ENCODE results near the gene TRERF1. TPM values are rescaled to one million over a fixed set of nuclear protein-coding genes. Genes with fewer than 3 reads are reported as not detected.

The TRERF1 gene
- total and polyA plus RNA-seq, 7 donors = 0.21 to 0.99 (median 0.44) TPM

- ATAC-seq = no peak
- DNase-seq = no peak
- H3K4me1 ChIP-seq = no peaks in the 10 kb centered on the region
- no peaks in the 10 kb centered on the region for H3K27me3 ChIP-seq (ENCODE audit: insufficient read depth in 3 of 3, low read length in 2 of 3)
- intact Hi-C loops (cut with DNase I) = loop anchor here in 1 of 2 donors (5.0 kb wide), 1 partner anchor 282 kb away; no protein-coding TSS in a partner anchor
- H3K36me3 ChIP-seq (ENCODE audit: insufficient read depth in 1 of 2, low read depth in 1 of 2) = no peaks in the 10 kb centered on the region
- WGBS, 3 donors = 88 to 89% (median 89%) methylated on average over 5 of the region's 5 CpGs
- H3K4me3 ChIP-seq = no peak overlapping the region
- H3K9me3 ChIP-seq = no peaks in the 10 kb centered on the region
- TF ChIP-seq CTCF (IDR thresholded peaks at IDR 0.05) = no peak
- no peak overlapping the region for H3K27ac ChIP-seq
Observed at GRCh38 chr6:42264852-42265390, 186.8 kb downstream of the TRERF1 start.

GRCh38 chr6:42264162-42264851 is 187.4 kb downstream of the TRERF1 start:
- WGBS, 3 donors = 60 to 67% (median 67%) methylated on average over 10 of the region's 10 CpGs
- DNase-seq (no peak), ATAC-seq (no peak)
- Histone ChIP-seq H3K27ac (no peak overlapping the region), H3K9me3 (no peaks in the 10 kb centered on the region), H3K4me3 (no peak overlapping the region), H3K36me3 (ENCODE audit: insufficient read depth in 1 of 2, low read depth in 1 of 2) (no peaks in the 10 kb centered on the region), H3K4me1 (no peaks in the 10 kb centered on the region), H3K27me3 (ENCODE audit: insufficient read depth in 3 of 3, low read length in 2 of 3) (no peaks in the 10 kb centered on the region)
- intact Hi-C loops (cut with DNase I) = loop anchor here in 1 of 2 donors (5.0 kb wide), 1 partner anchor 283 kb away; no protein-coding TSS in a partner anchor
- no peak for TF ChIP-seq CTCF (IDR thresholded peaks at IDR 0.05)

GRCh38 chr6:42263165-42263728 is 188.5 kb downstream of the TRERF1 start:
- 82 to 86% (median 83%) methylated on average over 24 of the region's 24 CpGs for WGBS, 3 donors
- no peaks in the 10 kb centered on the region for H3K27me3 ChIP-seq (ENCODE audit: insufficient read depth in 3 of 3, low read length in 2 of 3)
- no peaks in the 10 kb centered on the region for H3K4me1 ChIP-seq
- H3K27ac ChIP-seq = no peak overlapping the region
- TF ChIP-seq CTCF (IDR thresholded peaks at IDR 0.05) = no peak
- peak in 1 of 2 donors; percentile 51 for DNase-seq
- intact Hi-C loops (cut with DNase I) = loop anchor here in 1 of 2 donors (5.0 kb wide), 1 partner anchor 284 kb away; no protein-coding TSS in a partner anchor
- H3K4me3 ChIP-seq = no peak overlapping the region
- H3K36me3 ChIP-seq (ENCODE audit: insufficient read depth in 1 of 2, low read depth in 1 of 2) = no peaks in the 10 kb centered on the region
- ATAC-seq = no peak
- no peaks in the 10 kb centered on the region for H3K9me3 ChIP-seq

GRCh38 chr6:42260972-42261371 is 190.8 kb downstream of the TRERF1 start:
- 32 to 45% (median 38%) methylated on average over 10 to 11 of the region's 11 CpGs for WGBS, 3 donors
- Histone ChIP-seq H3K9me3 (no peaks in the 10 kb centered on the region), H3K36me3 (ENCODE audit: insufficient read depth in 1 of 2, low read depth in 1 of 2) (no peaks in the 10 kb centered on the region), H3K27me3 (ENCODE audit: insufficient read depth in 3 of 3, low read length in 2 of 3) (no peaks in the 10 kb centered on the region), H3K27ac (no peak overlapping the region), H3K4me3 (no peak overlapping the region), H3K4me1 (no peaks in the 10 kb centered on the region)
- intact Hi-C loops (cut with DNase I) = loop anchor here (2.0 to 5.0 kb wide), 2 partner anchors 286 kb away; no protein-coding TSS in a partner anchor
- TF ChIP-seq CTCF (IDR thresholded peaks at IDR 0.05) = peak; percentile 41
- DNase-seq (peak in 1 of 2 donors; percentile 83), ATAC-seq (peak; percentile 46 to 86 (median 68))
